ENCODE measurements around the gene RBSN.

The RBSN gene

GRCh38 chr3:15117011-15117410 lies 18.1 kb upstream of the RBSN start:
- no peak overlapping the region for H3K4me3 ChIP-seq (ENCODE audit: low read depth, low read length)
- TF ChIP-seq, protein P1, sequence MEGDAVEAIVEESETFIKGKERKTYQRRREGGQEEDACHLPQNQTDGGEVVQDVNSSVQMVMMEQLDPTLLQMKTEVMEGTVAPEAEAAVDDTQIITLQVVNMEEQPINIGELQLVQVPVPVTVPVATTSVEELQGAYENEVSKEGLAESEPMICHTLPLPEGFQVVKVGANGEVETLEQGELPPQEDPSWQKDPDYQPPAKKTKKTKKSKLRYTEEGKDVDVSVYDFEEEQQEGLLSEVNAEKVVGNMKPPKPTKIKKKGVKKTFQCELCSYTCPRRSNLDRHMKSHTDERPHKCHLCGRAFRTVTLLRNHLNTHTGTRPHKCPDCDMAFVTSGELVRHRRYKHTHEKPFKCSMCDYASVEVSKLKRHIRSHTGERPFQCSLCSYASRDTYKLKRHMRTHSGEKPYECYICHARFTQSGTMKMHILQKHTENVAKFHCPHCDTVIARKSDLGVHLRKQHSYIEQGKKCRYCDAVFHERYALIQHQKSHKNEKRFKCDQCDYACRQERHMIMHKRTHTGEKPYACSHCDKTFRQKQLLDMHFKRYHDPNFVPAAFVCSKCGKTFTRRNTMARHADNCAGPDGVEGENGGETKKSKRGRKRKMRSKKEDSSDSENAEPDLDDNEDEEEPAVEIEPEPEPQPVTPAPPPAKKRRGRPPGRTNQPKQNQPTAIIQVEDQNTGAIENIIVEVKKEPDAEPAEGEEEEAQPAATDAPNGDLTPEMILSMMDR (IDR thresholded peaks at IDR 0.05; ENCODE audit: borderline replicate concordance, insufficient read depth, low read depth, low read length) = no peak

GRCh38 chr3:15116032-15116669 lies 17.2 kb upstream of the RBSN start:
- TF ChIP-seq, protein P1 (IDR thresholded peaks at IDR 0.05; ENCODE audit: borderline replicate concordance, insufficient read depth, low read depth, low read length) = no peak

DNA sequence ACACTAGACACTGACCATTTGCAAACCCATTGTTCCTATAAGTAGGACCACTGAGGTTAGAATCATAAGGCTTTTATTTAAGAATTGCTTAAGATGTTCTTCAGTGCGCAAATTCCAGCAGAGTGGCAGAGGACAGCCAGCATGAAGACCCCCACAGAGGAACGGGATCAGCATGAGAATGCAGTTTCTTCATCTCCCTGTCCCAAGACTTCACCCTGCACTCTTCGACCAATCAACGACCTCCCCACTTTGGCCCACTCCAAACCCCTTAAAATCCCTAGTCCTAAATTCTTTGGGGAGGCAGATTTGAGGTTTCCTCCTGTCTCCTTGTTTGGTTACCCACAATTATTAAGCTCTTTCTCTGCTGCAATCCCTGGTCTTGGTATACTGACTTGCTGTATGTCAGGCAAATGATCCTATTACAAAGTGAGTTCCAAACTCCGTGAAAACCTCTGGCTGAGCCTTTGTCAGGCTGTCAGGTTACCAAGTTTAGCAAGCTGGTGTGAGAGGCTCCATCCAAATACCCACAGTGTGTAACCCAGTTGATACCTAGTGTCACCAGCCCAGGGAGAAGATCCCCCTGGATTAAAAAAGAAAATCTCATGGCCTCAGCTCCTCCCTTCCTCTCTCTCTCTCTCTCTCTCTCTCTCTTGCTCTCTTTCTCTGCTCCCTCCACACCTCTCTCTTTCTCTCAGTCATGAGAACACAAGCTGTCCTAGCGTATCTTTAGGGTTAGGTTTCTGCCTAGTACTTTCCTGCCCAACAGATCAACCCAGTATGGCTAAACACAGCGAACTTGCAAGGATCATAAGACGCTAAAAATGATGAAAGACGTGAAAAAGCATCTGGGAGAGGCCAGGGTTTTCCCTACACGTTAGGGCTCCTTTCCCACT lies 15.8 kb upstream of the RBSN start:
- TF ChIP-seq, protein P1 (IDR thresholded peaks at IDR 0.05; ENCODE audit: borderline replicate concordance, insufficient read depth, low read depth, low read length) = no peak
- no peak overlapping the region for H3K4me3 ChIP-seq (ENCODE audit: low read depth, low read length)

More at GRCh38 chr3:15116032-15116669, 17.2 kb upstream of the RBSN start:
- H3K4me3 ChIP-seq (ENCODE audit: low read depth, low read length) = no peak overlapping the region

- TF ChIP-seq, protein P1 (IDR thresholded peaks at IDR 0.05; ENCODE audit: borderline replicate concordance, insufficient read depth, low read depth, low read length) = no peak
Observed at GRCh38 chr3:15113884-15114283, 14.9 kb upstream of the RBSN start.

DNA sequence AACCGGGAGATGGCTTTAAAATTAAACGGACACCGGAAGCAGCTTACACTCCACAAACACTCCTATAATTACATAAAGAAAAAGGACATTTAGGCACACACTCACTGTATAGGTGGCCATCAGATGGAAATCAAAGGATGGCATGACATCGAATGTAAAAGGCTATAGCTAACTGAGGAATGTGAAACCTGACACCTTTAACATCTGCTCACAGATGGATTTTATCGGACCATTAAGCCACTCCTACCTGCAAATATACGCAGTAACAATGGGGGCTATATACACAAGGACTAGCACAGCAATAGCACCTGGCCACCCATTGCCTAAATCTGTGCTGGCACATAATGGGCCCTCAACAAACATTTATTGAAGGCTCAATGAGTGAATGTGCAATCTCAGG lies 14.5 kb upstream of the RBSN start:
- H3K4me3 ChIP-seq (ENCODE audit: low read depth, low read length) = no peak overlapping the region
- TF ChIP-seq, protein P1 (IDR thresholded peaks at IDR 0.05; ENCODE audit: borderline replicate concordance, insufficient read depth, low read depth, low read length) = no peak

More at GRCh38 chr3:15113884-15114283, 14.9 kb upstream of the RBSN start:
- no peak overlapping the region for H3K4me3 ChIP-seq (ENCODE audit: low read depth, low read length)

- no peak overlapping the region for H3K4me3 ChIP-seq (ENCODE audit: low read depth, low read length)
- TF ChIP-seq, protein P1 (IDR thresholded peaks at IDR 0.05; ENCODE audit: borderline replicate concordance, insufficient read depth, low read depth, low read length) = no peak
Observed at GRCh38 chr3:15112011-15112410, 13.1 kb upstream of the RBSN start.

All from GM12875 (cell line).